Measurements from ENCODE around the gene HS3ST5.

HS3ST5 gene

GRCh38 chr6:114144887-114145851 lies 197.7 kb downstream of the HS3ST5 start:
- DNase-seq = no peak

- DNase-seq = no peak
These were observed 200.6 kb downstream of the HS3ST5 start for GRCh38 chr6:114142258-114142657.

GRCh38 chr6:114140416-114140815 lies 202.4 kb downstream of the HS3ST5 start:
- DNase-seq = no peak

- no peak for DNase-seq
These were observed 204.1 kb downstream of the HS3ST5 start for GRCh38 chr6:114138577-114139248.

GRCh38 chr6:114135363-114135971 lies 207.4 kb downstream of the HS3ST5 start:
- no peak for DNase-seq

- no peak for DNase-seq
These were observed 209.0 kb downstream of the HS3ST5 start for GRCh38 chr6:114133816-114134215.

- DNase-seq = no peak
These were observed 210.9 kb downstream of the HS3ST5 start for GRCh38 chr6:114131945-114132344.

- DNase-seq = no peak
These were observed 217.2 kb downstream of the HS3ST5 start for GRCh38 chr6:114125576-114125975.

- DNase-seq = no peak
These were observed 220.7 kb downstream of the HS3ST5 start for GRCh38 chr6:114121913-114122662.

GRCh38 chr6:114119056-114119455 lies 223.8 kb downstream of the HS3ST5 start:
- no peak for DNase-seq

GRCh38 chr6:114115652-114116051 lies 227.2 kb downstream of the HS3ST5 start:
- DNase-seq = no peak

- peak; percentile 56 for DNase-seq
These were observed 234.5 kb downstream of the HS3ST5 start for GRCh38 chr6:114108119-114109002.

- no peak for DNase-seq
These were observed 236.8 kb downstream of the HS3ST5 start for GRCh38 chr6:114106020-114106419.

GRCh38 chr6:114101255-114101654 lies 241.6 kb downstream of the HS3ST5 start:
- no peak for DNase-seq

GRCh38 chr6:114100215-114100994 lies 242.4 kb downstream of the HS3ST5 start:
- DNase-seq = no peak

GRCh38 chr6:114096561-114097172 lies 246.2 kb downstream of the HS3ST5 start:
- peak; percentile 17 for DNase-seq

- no peak for DNase-seq
These were observed 249.9 kb downstream of the HS3ST5 start for GRCh38 chr6:114092943-114093342.

- DNase-seq = no peak
These were observed 252.2 kb downstream of the HS3ST5 start for GRCh38 chr6:114090626-114091025.

- no peak for DNase-seq
These were observed 255.3 kb downstream of the HS3ST5 start for GRCh38 chr6:114087496-114087895.

GRCh38 chr6:114085211-114085610 lies 257.6 kb downstream of the HS3ST5 start:
- DNase-seq = no peak
